HK-2 (cell line): ENCODE data around the gene TSHR.
A peak's percentile ranks its signal among the peaks of the same experiment; 100 is the strongest.
"Not testable (repeated sequence)": the region's sequence is repeated elsewhere in the genome, so short reads cannot be mapped to it uniquely, and the experiment has no call there.

Experiments
- DNase-seq: peaks from one replicate; pipeline ENCODE4 v3.0.0-alpha.2; 2018; ENCODE audit not compliant: unreplicated experiment

The TSHR gene

GRCh38 chr14:80955416-80955941 is at the start of gene TSHR:
Gene TSHR (plus strand): TSS chr14:80955621. CDS start chr14:80955681, 60 bp downstream.
- no peak for DNase-seq

- no peak for DNase-seq
Observed at GRCh38 chr14:80906336-80906735, 49.1 kb upstream of the TSHR start.

GRCh38 chr14:80906946-80907345 is 48.5 kb upstream of the TSHR start:
- DNase-seq, result no peak

GRCh38 chr14:80912013-80912412 is 43.4 kb upstream of the TSHR start:
- DNase-seq, result not testable (repeated sequence)

- DNase-seq, result no peak
Observed at GRCh38 chr14:80919622-80920021, 35.8 kb upstream of the TSHR start.

- no peak for DNase-seq
Observed at GRCh38 chr14:80923368-80923767, 32.1 kb upstream of the TSHR start.

GRCh38 chr14:80924365-80925103 is 30.9 kb upstream of the TSHR start:
- no peak for DNase-seq

- DNase-seq, result no peak
Observed at GRCh38 chr14:80926397-80927082, 28.9 kb upstream of the TSHR start.

- no peak for DNase-seq
Observed at GRCh38 chr14:80927083-80927989, 28.1 kb upstream of the TSHR start.

GRCh38 chr14:80930095-80930494 is 25.3 kb upstream of the TSHR start:
- no peak for DNase-seq

GRCh38 chr14:80930836-80931389 is 24.5 kb upstream of the TSHR start:
- peak; percentile 38 for DNase-seq

GRCh38 chr14:80933282-80933681 is 22.1 kb upstream of the TSHR start:
- DNase-seq, result no peak

- no peak for DNase-seq
Observed at GRCh38 chr14:80933686-80934085, 21.7 kb upstream of the TSHR start.

- DNase-seq, result no peak
Observed at GRCh38 chr14:80940146-80940545, 15.3 kb upstream of the TSHR start.

- DNase-seq, result peak; percentile 97
Observed at GRCh38 chr14:80941241-80942185, 13.9 kb upstream of the TSHR start, which contains the start of gene CEP128. Gene CEP128 (minus strand): TSS chr14:80941738.

GRCh38 chr14:80942191-80942600 is 13.2 kb upstream of the TSHR start:
- DNase-seq, result no peak

- no peak for DNase-seq
Observed at GRCh38 chr14:80944861-80945617, 10.4 kb upstream of the TSHR start.

GRCh38 chr14:80946187-80946586 is 9.2 kb upstream of the TSHR start:
- DNase-seq, result no peak

- DNase-seq, result no peak
Observed at GRCh38 chr14:80946797-80947196, 8.6 kb upstream of the TSHR start.

- DNase-seq, result no peak
Observed at GRCh38 chr14:80948291-80948690, 7.1 kb upstream of the TSHR start.
